GM19467 (cell line): ENCODE results near the gene RNF31.
"Not testable (repeated sequence)": the region's sequence is repeated elsewhere in the genome, so short reads cannot be mapped to it uniquely, and the experiment has no call there.

Experiments
- ATAC-seq: cut with Tn5 transposase; IDR thresholded peaks from one replicate; pipeline ENCODE4 v1.9.1; 2021; ENCODE audit warnings: mild to moderate bottlenecking, moderate library complexity; ENCODE audit not compliant: unreplicated experiment

Gene RNF31

DNA sequence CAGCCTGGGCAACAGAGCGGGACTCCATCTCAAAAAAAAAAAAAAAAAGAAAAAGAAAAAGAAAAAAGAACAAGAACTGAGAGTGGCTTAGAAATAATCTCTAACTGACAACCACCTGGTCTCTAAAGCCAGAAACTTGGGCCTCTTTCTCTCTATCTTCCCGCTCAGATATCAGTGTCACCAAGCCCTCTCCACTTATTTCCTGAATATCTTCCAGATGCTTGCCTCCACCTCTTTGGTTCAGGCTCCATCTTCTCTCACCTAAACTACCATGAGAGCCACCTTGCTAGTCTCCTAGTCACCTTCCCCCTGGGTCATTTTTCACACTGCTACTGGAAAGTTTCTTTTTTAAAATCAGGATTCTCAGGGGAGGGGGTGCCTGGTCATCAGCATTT, 49.8 kb downstream of the RNF31 start:
- ATAC-seq: no peak

DNA sequence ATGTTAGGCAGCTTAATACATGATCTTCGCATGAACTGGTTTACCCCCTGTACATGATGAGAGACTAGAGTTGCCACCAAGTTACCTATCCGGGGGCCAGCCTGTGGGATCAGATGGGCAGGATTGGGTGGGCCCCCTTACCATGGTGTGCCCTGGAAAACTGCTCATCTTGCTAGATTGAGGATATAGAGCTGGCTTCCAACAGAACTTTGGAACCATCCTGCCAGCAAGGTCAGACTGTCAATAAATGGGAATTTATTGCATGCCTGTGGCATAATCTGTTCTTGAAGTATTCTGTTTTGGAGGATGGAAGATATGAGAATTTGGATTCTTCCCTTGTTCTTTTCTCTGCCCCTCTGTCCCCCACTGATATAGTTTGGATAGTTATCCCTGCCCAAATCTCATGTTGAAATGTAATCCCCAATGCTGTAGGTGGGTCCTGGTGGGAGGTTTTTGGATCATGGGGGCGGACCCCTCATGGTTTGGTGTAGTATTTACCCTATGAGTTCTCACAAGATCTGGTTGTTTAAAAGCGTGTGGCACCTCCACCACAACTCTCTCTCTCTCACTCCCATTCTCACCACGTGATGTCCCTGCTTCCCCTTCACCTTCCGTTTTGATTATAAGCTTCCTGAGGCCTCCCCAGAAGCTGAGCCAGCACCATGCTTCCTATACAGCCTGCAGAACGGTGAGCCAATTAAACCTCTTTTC, 51.7 kb downstream of the RNF31 start:
- ATAC-seq: no peak

- ATAC-seq: not testable (repeated sequence)
Observed at GRCh38 chr14:24202538-24202937, 55.2 kb downstream of the RNF31 start.

DNA sequence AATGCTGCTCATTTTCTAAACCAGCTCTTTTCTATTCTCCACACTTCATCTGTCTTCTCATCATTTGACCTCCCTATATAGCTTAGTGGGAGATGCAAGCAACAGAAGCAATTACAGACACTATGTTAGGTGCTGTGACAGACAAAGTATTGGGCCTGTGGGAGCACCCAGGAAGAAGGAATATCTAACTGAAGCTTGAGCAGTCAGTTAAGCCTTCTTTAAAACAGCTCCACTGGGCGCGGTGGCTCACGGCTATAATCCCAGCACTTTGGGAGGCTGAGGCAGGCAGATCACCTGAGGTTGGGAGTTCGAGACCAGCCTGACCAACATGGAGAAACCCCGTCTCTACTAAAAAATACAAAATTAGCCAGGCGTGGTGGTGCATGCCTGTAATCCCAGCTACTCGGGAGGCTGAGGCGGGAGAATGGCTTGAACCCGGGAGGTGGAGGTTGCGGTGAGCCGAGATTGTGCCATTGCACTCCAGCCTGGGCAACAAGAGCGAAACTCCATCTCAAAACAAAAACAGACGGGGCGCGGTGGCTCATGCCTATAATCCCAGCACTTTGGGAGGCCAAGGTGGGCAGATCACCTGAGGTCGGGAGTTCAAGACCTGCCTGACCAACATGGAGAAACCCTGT, 56.1 kb downstream of the RNF31 start:
- not testable (repeated sequence) for ATAC-seq

GRCh38 chr14:24204163-24205146, 57.2 kb downstream of the RNF31 start:
- no peak for ATAC-seq

GRCh38 chr14:24206260-24207103, 59.2 kb downstream of the RNF31 start:
- ATAC-seq: no peak

DNA sequence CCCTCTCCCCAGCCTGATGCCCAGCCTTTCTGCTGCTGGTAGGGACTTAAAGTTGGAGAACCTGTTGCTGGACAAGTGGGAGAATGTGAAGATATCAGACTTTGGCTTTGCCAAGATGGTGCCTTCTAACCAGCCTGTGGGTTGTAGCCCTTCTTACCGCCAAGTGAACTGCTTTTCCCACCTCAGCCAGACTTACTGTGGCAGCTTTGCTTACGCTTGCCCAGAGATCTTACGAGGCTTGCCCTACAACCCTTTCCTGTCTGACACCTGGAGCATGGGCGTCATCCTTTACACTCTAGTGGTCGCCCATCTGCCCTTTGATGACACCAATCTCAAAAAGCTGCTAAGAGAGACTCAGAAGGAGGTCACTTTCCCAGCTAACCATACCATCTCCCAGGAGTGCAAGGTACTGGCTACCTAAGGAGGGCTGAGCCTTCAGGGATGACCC, 59.8 kb downstream of the RNF31 start:
- ATAC-seq: no peak

DNA sequence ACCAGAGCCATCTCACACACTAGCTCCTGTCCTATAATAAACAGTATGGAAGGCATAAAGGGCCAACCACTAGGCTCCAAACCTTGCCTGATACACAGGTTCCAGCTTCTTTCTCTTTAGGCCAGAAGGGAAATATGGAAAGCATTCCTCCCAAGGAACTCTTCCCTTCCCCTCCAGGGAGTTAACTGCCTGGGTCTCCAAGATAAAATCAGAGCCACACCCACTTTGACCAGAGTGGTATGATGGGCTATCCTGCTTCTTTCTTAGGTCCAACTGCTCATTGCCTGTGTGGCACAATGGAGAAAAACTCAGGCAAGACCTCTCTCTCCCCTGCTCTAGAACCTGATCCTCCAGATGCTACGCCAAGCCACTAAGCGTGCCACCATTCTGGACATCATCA, 60.3 kb downstream of the RNF31 start:
- no peak for ATAC-seq
